Testis (tissue), 3 donors: ENCODE results near the gene DQX1. TPM values are rescaled to one million over a fixed set of nuclear protein-coding genes. Genes with fewer than 3 reads are reported as not detected.

ENCODE experiments used
- DNase-seq: peaks from one replicate; pipeline ENCODE4 v3.0.0-alpha.2; 2019
- H3K27ac ChIP-seq, 2 donors: fragments of 200-600 bp; sonication (generic); one replicate each; pipeline ENCODE4 v1.5.1; 2019
- H3K27me3 ChIP-seq: fragments of 200-600 bp; sonication (generic); one replicate; pipeline ENCODE4 v1.5.1; 2019
- H3K36me3 ChIP-seq: fragments of 200-600 bp; sonication (generic); one replicate; pipeline ENCODE4 v1.5.1; 2017; ENCODE audit warnings: low read depth; ENCODE audit errors: missing control alignments
- H3K4me1 ChIP-seq: fragments of 200-600 bp; sonication (generic); one replicate; pipeline ENCODE4 v1.5.1; 2019
- H3K4me3 ChIP-seq, 2 donors: fragments of 200-600 bp; sonication (generic); one replicate each; pipeline ENCODE4 v1.5.1; 2017 to 2019
- H3K9me3 ChIP-seq: fragments of 200-600 bp; sonication (generic); one replicate; pipeline ENCODE4 v1.5.1; 2017
- CTCF ChIP-seq, 3 experiments: fragments of 450-650 bp in 2 of 3; fragments of 200-600 bp in 1 of 3; sonication (generic) in 1 of 3; IDR thresholded peaks; one replicate each; pipeline ENCODE4 v1.5.1; 2016 to 2019; ENCODE audit warnings: antibody characterized with exemption in 3 of 3, mild to moderate bottlenecking in 2 of 3, moderate library complexity in 1 of 3
- POLR2A ChIP-seq: fragments of 450-650 bp; IDR thresholded peaks from one replicate; pipeline ENCODE4 v1.6.1; 2017; ENCODE audit warnings: antibody characterized with exemption, mild to moderate bottlenecking, moderate library complexity
- WGBS, 2 donors: methylation state at CpG; one replicate each; pipeline ENCODE4 v1.1.5; 2018; 5-methylcytosine and 5-hydroxymethylcytosine counted together
- intact Hi-C: fragments of 100-400 bp; cut with DNase I; formaldehyde crosslinking; loops from one replicate; pipeline ENCODE4 v1.15.1; 2023; ENCODE audit warnings: low total_unique reads
- polyA plus RNA-seq: library from polyadenylated mRNA; stranded (reverse); fragments of 350-450 nt; fragmentation: Illumina TruSeq; extraction: RNeasy Lipid Tissue Mini Kit (QIAGEN cat#74804); gene quantifications from one replicate; pipeline ENCODE4 v1.2.3, GENCODE V29; 2014; ENCODE audit warnings: low read depth, low replicate concordance; ENCODE audit not compliant: insufficient read depth
- total RNA-seq, 2 donors: library from RNA; depleted of rRNA; stranded (reverse); fragments of >200 nt; gene quantifications; one replicate each; pipeline ENCODE4 v1.2.3, GENCODE V29; 2016

The DQX1 gene
- total and polyA plus RNA-seq, 3 donors from 2014 or later = 0.43 to 0.86 TPM; not detected in 1

DNA sequence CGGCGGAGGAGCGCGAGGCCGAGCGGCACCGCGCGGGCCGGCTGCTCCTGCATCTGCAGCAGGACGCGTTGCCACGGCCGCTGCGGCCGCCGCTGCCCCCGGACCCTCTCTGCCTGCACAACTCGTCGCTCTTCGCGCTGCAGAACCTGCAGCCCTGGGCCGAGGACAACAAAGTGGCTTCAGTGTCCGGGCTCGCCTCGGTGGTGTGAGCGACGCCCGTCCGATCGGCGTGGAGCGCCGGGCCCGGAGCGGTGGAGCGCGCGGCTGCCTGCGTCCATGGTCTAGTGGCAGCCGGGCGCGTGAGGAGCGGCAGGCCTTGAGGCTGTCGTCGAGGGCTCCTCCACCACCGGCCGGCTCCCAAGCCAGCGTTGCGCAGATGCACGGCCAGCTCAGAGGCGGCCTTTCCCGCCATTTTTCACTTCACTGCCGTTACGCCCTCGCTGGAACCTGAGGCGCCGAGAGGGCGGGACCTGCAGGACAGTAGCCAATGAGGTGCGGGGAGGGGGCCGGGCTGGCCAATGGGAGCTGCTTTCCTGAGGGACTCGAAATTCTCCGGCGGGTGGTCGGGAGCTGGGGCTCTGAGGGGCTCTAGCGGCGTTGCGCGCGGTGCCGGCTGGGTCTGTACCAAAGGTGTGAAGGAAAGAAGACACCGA, 9.9 kb downstream of the DQX1 start:
- 2% methylated on average over 27 to 66 of the region's 72 CpGs for WGBS, 2 donors
- peak; percentile 89 for DNase-seq
- Histone ChIP-seq H3K9me3 (no peaks in the 10 kb centered on the region), H3K4me1 (peaks cover 5% of the 10 kb centered on the region), H3K36me3 (no peaks in the 10 kb centered on the region), H3K27ac (peak overlapping the region in 1 of 2 donors; percentile 24), H3K27me3 (no peaks in the 10 kb centered on the region), H3K4me3 (peak overlapping the region; percentile 51 to 60)
- intact Hi-C loops = no loop called here
- TF ChIP-seq POLR2A (no peak), CTCF (IDR thresholded peaks at IDR 0.05) (no peak)

GRCh38 chr2:74515271-74515980, 10.6 kb downstream of the DQX1 start:
- DNase-seq = no peak
- Histone ChIP-seq H3K4me3 (peak overlapping the region; percentile 51 to 60), H3K27ac (peak overlapping the region in 1 of 2 donors; percentile 24), H3K4me1 (peaks cover 5% of the 10 kb centered on the region), H3K27me3 (no peaks in the 10 kb centered on the region), H3K36me3 (no peaks in the 10 kb centered on the region), H3K9me3 (no peaks in the 10 kb centered on the region)
- TF ChIP-seq POLR2A (no peak), CTCF (IDR thresholded peaks at IDR 0.05) (no peak)
- WGBS, 2 donors = 4 to 9% methylated on average over 9 to 60 of the region's 60 CpGs
- intact Hi-C loops = no loop called here

- no peaks in the 10 kb centered on the region for H3K36me3 ChIP-seq
- peak within 1 kb of the TSS; percentile 18 to 60 for H3K4me3 ChIP-seq
Measured at GRCh38 chr2:74514368-74515270, 11.4 kb downstream of the DQX1 start, which contains the start of gene TLX2. Gene TLX2, plus strand, starts transcription at chr2:74514450. Its CDS starts 357 bp downstream, at chr2:74514807.

More at GRCh38 chr2:74514368-74515270, 11.4 kb downstream of the DQX1 start, which contains the start of gene TLX2:
- no peak within 1 kb of the TSS for H3K27ac ChIP-seq
- no peak for TF ChIP-seq POLR2A
- TF ChIP-seq CTCF (IDR thresholded peaks at IDR 0.05) = no peak
- no peaks in the 10 kb centered on the region for H3K9me3 ChIP-seq
- H3K4me1 ChIP-seq = peaks cover 5% of the 10 kb centered on the region
- 4 to 17% methylated on average over 4 to 64 of the region's 82 CpGs for WGBS, 2 donors
- intact Hi-C loops = no loop called here
- no peaks in the 10 kb centered on the region for H3K27me3 ChIP-seq
- no peak for DNase-seq
